WTC11 (cell line): Measurements from ENCODE around the gene ARHGEF10L. TPM values are rescaled to one million over a fixed set of nuclear protein-coding genes. Genes with fewer than 3 reads are reported as not detected.

Experiments used
- ATAC-seq: fragments of 200-7000 bp; cut with Tn5 transposase; 2 replicates; pipeline ENCODE4 v1.10.0; 2021; ENCODE audit warnings: mild to moderate bottlenecking, moderate library complexity
- CTCF ChIA-PET: fragments of 300-600 bp; sonication (Branson Sonifier 250); formaldehyde crosslinking; loops from one replicate; lab custom pipeline; 2021; ENCODE audit warnings: antibody characterized with exemption; lab: Charles Lee
- POLR2A ChIA-PET: fragments of 350-600 bp; sonication (Branson Sonifier 250); formaldehyde crosslinking; loops from one replicate; lab custom pipeline; 2021; ENCODE audit warnings: antibody characterized with exemption; lab: Charles Lee
- DNase-seq: peaks from one replicate; pipeline ENCODE4 v3.0.0; 2021; ENCODE audit warnings: low spot score
- H3K27ac Mint-ChIP-seq: 2 replicates; pipeline ENCODE4 v1.8.0; 2021; ENCODE audit warnings: mixed read lengths
- H3K27me3 Mint-ChIP-seq: 2 replicates; pipeline ENCODE4 v1.8.0; 2021; ENCODE audit warnings: low read depth, mild to moderate bottlenecking, moderate library complexity, mixed read lengths
- H3K36me3 Mint-ChIP-seq: 2 replicates; pipeline ENCODE4 v1.8.0; 2021; ENCODE audit warnings: mixed read lengths
- H3K4me1 Mint-ChIP-seq: 2 replicates; pipeline ENCODE4 v1.8.0; 2022; ENCODE audit warnings: mixed read lengths
- H3K4me3 Mint-ChIP-seq: 2 replicates; pipeline ENCODE4 v1.8.0; 2021; ENCODE audit warnings: mild to moderate bottlenecking, moderate library complexity, mixed read lengths
- H3K9me3 Mint-ChIP-seq: 2 replicates; pipeline ENCODE4 v1.8.0; 2021; ENCODE audit warnings: mixed read lengths
- CBFB ChIP-seq: sonication (generic); formaldehyde crosslinking; IDR thresholded peaks from 2 replicates; pipeline ENCODE4 v1.8.1; 2022; ENCODE audit warnings: mild to moderate bottlenecking, low read depth, missing genetic modification reagents
- CREM ChIP-seq: sonication (generic); formaldehyde crosslinking; IDR thresholded peaks from 2 replicates; pipeline ENCODE4 v1.8.1; 2022; ENCODE audit warnings: mild to moderate bottlenecking, missing genetic modification reagents, moderate library complexity
- ELF4 ChIP-seq: sonication (generic); formaldehyde crosslinking; IDR thresholded peaks from 2 replicates; pipeline ENCODE4 v1.8.1; 2022; ENCODE audit warnings: low read depth, mild to moderate bottlenecking, moderate library complexity, missing genetic modification reagents
- FOXP1 ChIP-seq: sonication (generic); formaldehyde crosslinking; IDR thresholded peaks from 2 replicates; pipeline ENCODE4 v1.8.0; 2022; ENCODE audit warnings: missing genetic modification reagents, mild to moderate bottlenecking, moderate library complexity, borderline replicate concordance
- GRHL2 ChIP-seq: fragments of 250-450 bp; sonication (Bioruptor Pico); IDR thresholded peaks from 2 replicates; pipeline ENCODE4 v1.8.0; 2022; ENCODE audit warnings: mild to moderate bottlenecking, moderate library complexity; ENCODE audit not compliant: insufficient replicate concordance, severe bottlenecking
- HMGA2 ChIP-seq: fragments of 250-450 bp; sonication (Bioruptor Pico); IDR thresholded peaks from 2 replicates; pipeline ENCODE4 v1.4.0; 2021; ENCODE audit warnings: mild to moderate bottlenecking, moderate library complexity
- JAZF1 ChIP-seq: fragments of 250-450 bp; sonication (Bioruptor Pico); IDR thresholded peaks from 2 replicates; pipeline ENCODE4 v1.9.0; 2021; ENCODE audit warnings: moderate library complexity, mild to moderate bottlenecking, inconsistent platforms
- NFATC4 ChIP-seq: fragments of 250-450 bp; sonication (Bioruptor Pico); IDR thresholded peaks from 2 replicates; pipeline ENCODE4 v1.9.0; 2021; ENCODE audit warnings: mild to moderate bottlenecking
- NFYB ChIP-seq: sonication (generic); formaldehyde crosslinking; conservative IDR thresholded peaks from 2 replicates; pipeline ENCODE4 v1.8.0; 2022; ENCODE audit warnings: low read depth, missing genetic modification reagents
- NR2C2 ChIP-seq: sonication (generic); formaldehyde crosslinking; IDR thresholded peaks from 2 replicates; pipeline ENCODE4 v1.8.0; 2022; ENCODE audit warnings: mild to moderate bottlenecking, missing genetic modification reagents
- OVOL2 ChIP-seq: fragments of 250-450 bp; sonication (Bioruptor Pico); IDR thresholded peaks from 2 replicates; pipeline ENCODE4 v1.9.0; 2021; ENCODE audit warnings: mild to moderate bottlenecking, borderline replicate concordance
- RORB ChIP-seq: fragments of 250-450 bp; sonication (Bioruptor Pico); IDR thresholded peaks from 2 replicates; pipeline ENCODE4 v1.9.0; 2021; ENCODE audit warnings: mild to moderate bottlenecking
- SMAD4 ChIP-seq: sonication (generic); formaldehyde crosslinking; IDR thresholded peaks from 2 replicates; pipeline ENCODE4 v1.8.0; 2022; ENCODE audit warnings: mild to moderate bottlenecking, missing genetic modification reagents
- ZNF138 ChIP-seq: sonication (generic); formaldehyde crosslinking; conservative IDR thresholded peaks from 2 replicates; pipeline ENCODE4 v1.8.1; 2022; ENCODE audit warnings: mild to moderate bottlenecking, moderate library complexity, missing genetic modification reagents
- ZNF219 ChIP-seq: sonication (generic); formaldehyde crosslinking; IDR thresholded peaks from 2 replicates; pipeline ENCODE4 v1.8.0; 2023; ENCODE audit warnings: missing genetic modification reagents, mild to moderate bottlenecking, borderline replicate concordance
- ZNF416 ChIP-seq: fragments of 250-450 bp; sonication (Bioruptor Pico); IDR thresholded peaks from 2 replicates; pipeline ENCODE4 v1.9.0; 2021; ENCODE audit warnings: mild to moderate bottlenecking, inconsistent platforms
- total RNA-seq: library from RNA; stranded (reverse); gene quantifications from 3 replicates; pipeline ENCODE4 v1.2.3, GENCODE V29; 2021
- TF ChIP-seq, protein P1 (sequence below): sonication (generic); formaldehyde crosslinking; IDR thresholded peaks from 2 replicates; pipeline ENCODE4 v1.8.0; 2022; ENCODE audit warnings: mild to moderate bottlenecking, missing genetic modification reagents
- TF ChIP-seq, protein P2 (sequence below): sonication (generic); formaldehyde crosslinking; IDR thresholded peaks from 2 replicates; pipeline ENCODE4 v1.8.1; 2023; ENCODE audit warnings: mild to moderate bottlenecking, missing genetic modification reagents, borderline replicate concordance
- TF ChIP-seq, protein P3 (sequence below): sonication (generic); formaldehyde crosslinking; IDR thresholded peaks from 2 replicates; pipeline ENCODE4 v1.8.1; 2022; ENCODE audit warnings: missing genetic modification reagents, borderline replicate concordance
- TF ChIP-seq, protein P4 (sequence below): sonication (generic); formaldehyde crosslinking; IDR thresholded peaks from 2 replicates; pipeline ENCODE4 v1.8.1; 2023; ENCODE audit warnings: mild to moderate bottlenecking, missing genetic modification reagents

The ARHGEF10L gene
- total RNA-seq, 1 experiment from 2014 or later, result 34.4 TPM

DNA sequence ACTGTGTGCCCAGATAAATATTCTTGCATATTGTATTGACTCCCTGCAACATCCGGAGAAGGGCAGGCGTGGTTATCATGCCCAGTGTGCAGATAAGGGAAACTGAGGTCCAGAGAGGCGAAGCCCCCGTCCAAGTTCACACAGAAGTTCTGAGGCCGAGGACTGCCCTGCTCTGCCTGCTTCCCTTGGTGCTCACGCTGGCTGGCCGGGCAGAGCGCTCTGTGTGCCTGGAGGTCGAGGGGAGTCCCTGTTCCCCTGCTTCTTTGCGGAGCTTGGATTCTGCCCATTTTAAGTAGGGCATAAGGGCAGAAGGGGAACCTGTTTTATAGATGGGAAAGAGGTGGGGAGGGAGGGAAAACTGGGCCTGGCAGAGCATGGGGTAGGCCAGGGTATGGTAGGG, 122.8 kb downstream of the ARHGEF10L start (continued):
- TF ChIP-seq CBFB (CRISPR knock-in tag) (no peak), NFATC4 (CRISPR knock-in tag) (no peak), ZNF219 (CRISPR knock-in tag) (no peak), OVOL2 (CRISPR knock-in tag) (no peak), CREM (no peak)

DNA sequence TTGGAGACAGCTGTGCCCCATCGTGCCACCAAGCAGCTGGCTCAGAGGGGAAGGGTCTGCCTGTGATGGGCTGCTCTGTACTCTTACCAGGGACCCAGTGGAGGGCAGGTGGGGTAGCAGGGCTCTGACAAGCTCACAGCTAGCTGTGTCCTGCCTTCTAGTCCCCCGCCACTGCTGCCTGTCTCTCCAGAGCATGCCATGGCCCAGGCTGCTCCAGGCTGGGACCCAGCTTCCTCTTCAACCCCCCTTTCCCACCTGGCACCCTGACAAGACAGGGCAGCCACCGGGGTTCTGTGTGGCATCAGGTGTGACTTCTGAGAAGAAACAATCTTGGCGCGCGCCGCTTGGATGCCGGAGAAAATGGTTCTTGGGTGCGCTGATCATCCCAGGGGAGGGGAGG, 123.3 kb downstream of the ARHGEF10L start:
- Mint-ChIP-seq H3K27me3 (no peaks in the 10 kb centered on the region), H3K27ac (no peak overlapping the region), H3K4me3 (no peak overlapping the region), H3K4me1 (peaks cover 11% of the 10 kb centered on the region), H3K9me3 (peaks cover 8% of the 10 kb centered on the region; the same call in 1 of the 2 replicates), H3K36me3 (peaks cover 43% of the 10 kb centered on the region)
- DNase-seq (no peak), ATAC-seq (no peak)
- ChIA-PET POLR2A (interaction anchor here (0.5 kb wide), 1 partner anchor 149 kb away, joined by 3 read pairs; no protein-coding TSS in a partner anchor), CTCF (interaction anchor here (1.8 to 6.0 kb wide), 6 partner anchors 15 to 193 kb away, joined by 4 to 79 read pairs (median 20); no protein-coding TSS in a partner anchor)
- TF ChIP-seq RORB (CRISPR knock-in tag) (no peak), HMGA2 (no peak), ZNF138 (CRISPR knock-in tag) (no peak), GRHL2 (CRISPR knock-in tag) (no peak), ZNF416 (CRISPR knock-in tag) (no peak), NFYB (CRISPR knock-in tag) (no peak), FOXP1 (CRISPR knock-in tag) (no peak), NR2C2 (CRISPR knock-in tag) (no peak), ELF4 (CRISPR knock-in tag) (no peak), JAZF1 (CRISPR knock-in tag) (no peak), SMAD4 (no peak)
- TF ChIP-seq, protein P1, sequence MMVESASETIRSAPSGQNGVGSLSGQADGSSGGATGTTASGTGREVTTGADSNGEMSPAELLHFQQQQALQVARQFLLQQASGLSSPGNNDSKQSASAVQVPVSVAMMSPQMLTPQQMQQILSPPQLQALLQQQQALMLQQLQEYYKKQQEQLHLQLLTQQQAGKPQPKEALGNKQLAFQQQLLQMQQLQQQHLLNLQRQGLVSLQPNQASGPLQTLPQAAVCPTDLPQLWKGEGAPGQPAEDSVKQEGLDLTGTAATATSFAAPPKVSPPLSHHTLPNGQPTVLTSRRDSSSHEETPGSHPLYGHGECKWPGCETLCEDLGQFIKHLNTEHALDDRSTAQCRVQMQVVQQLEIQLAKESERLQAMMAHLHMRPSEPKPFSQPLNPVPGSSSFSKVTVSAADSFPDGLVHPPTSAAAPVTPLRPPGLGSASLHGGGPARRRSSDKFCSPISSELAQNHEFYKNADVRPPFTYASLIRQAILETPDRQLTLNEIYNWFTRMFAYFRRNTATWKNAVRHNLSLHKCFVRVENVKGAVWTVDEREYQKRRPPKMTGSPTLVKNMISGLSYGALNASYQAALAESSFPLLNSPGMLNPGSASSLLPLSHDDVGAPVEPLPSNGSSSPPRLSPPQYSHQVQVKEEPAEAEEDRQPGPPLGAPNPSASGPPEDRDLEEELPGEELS (CRISPR knock-in tag), result no peak
- TF ChIP-seq, protein P2, sequence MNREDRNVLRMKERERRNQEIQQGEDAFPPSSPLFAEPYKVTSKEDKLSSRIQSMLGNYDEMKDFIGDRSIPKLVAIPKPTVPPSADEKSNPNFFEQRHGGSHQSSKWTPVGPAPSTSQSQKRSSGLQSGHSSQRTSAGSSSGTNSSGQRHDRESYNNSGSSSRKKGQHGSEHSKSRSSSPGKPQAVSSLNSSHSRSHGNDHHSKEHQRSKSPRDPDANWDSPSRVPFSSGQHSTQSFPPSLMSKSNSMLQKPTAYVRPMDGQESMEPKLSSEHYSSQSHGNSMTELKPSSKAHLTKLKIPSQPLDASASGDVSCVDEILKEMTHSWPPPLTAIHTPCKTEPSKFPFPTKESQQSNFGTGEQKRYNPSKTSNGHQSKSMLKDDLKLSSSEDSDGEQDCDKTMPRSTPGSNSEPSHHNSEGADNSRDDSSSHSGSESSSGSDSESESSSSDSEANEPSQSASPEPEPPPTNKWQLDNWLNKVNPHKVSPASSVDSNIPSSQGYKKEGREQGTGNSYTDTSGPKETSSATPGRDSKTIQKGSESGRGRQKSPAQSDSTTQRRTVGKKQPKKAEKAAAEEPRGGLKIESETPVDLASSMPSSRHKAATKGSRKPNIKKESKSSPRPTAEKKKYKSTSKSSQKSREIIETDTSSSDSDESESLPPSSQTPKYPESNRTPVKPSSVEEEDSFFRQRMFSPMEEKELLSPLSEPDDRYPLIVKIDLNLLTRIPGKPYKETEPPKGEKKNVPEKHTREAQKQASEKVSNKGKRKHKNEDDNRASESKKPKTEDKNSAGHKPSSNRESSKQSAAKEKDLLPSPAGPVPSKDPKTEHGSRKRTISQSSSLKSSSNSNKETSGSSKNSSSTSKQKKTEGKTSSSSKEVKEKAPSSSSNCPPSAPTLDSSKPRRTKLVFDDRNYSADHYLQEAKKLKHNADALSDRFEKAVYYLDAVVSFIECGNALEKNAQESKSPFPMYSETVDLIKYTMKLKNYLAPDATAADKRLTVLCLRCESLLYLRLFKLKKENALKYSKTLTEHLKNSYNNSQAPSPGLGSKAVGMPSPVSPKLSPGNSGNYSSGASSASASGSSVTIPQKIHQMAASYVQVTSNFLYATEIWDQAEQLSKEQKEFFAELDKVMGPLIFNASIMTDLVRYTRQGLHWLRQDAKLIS, result no peak
- TF ChIP-seq, protein P3, sequence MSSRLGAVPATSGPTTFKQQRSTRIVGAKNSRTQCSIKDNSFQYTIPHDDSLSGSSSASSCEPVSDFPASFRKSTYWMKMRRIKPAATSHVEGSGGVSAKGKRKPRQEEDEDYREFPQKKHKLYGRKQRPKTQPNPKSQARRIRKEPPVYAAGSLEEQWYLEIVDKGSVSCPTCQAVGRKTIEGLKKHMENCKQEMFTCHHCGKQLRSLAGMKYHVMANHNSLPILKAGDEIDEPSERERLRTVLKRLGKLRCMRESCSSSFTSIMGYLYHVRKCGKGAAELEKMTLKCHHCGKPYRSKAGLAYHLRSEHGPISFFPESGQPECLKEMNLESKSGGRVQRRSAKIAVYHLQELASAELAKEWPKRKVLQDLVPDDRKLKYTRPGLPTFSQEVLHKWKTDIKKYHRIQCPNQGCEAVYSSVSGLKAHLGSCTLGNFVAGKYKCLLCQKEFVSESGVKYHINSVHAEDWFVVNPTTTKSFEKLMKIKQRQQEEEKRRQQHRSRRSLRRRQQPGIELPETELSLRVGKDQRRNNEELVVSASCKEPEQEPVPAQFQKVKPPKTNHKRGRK (CRISPR knock-in tag), result no peak
- TF ChIP-seq, protein P4, sequence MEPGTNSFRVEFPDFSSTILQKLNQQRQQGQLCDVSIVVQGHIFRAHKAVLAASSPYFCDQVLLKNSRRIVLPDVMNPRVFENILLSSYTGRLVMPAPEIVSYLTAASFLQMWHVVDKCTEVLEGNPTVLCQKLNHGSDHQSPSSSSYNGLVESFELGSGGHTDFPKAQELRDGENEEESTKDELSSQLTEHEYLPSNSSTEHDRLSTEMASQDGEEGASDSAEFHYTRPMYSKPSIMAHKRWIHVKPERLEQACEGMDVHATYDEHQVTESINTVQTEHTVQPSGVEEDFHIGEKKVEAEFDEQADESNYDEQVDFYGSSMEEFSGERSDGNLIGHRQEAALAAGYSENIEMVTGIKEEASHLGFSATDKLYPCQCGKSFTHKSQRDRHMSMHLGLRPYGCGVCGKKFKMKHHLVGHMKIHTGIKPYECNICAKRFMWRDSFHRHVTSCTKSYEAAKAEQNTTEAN (CRISPR knock-in tag), result no peak
- TF ChIP-seq, all 79 proteins: peak for 0
